OCI-LY1 (cell line): ENCODE measurements around the gene GPSM1.

ENCODE experiments used
- H2AFZ ChIP-seq: fragments of 200-600 bp; sonication (generic), shearing (Covaris generic); 2 replicates; pipeline ENCODE4 v1.6.0; 2014; ENCODE audit warnings: antibody characterized with exemption, mild to moderate bottlenecking, low read length
- H3F3A ChIP-seq: fragments of 200-600 bp; sonication (generic), shearing (Covaris generic); 2 replicates; pipeline ENCODE4 v1.6.0; 2014; ENCODE audit warnings: mild to moderate bottlenecking, antibody characterized with exemption, low read length, moderate library complexity; ENCODE audit not compliant: insufficient read depth
- H3K27ac ChIP-seq: fragments of 200-600 bp; sonication (generic); 2 replicates; pipeline ENCODE4 v1.5.1; 2014; ENCODE audit warnings: low read length, mixed run types, mild to moderate bottlenecking, low read depth; ENCODE audit not compliant: poor library complexity, severe bottlenecking
- H3K27me3 ChIP-seq: fragments of 200-600 bp; sonication (generic); 2 replicates; pipeline ENCODE4 v1.6.0; 2014; ENCODE audit warnings: antibody characterized with exemption, mild to moderate bottlenecking, low read length, moderate library complexity; ENCODE audit not compliant: insufficient read depth
- H3K36me3 ChIP-seq: fragments of 200-600 bp; sonication (generic); 2 replicates; pipeline ENCODE4 v1.6.1; 2014; ENCODE audit warnings: mild to moderate bottlenecking, antibody characterized with exemption, low read length, moderate library complexity, mixed read lengths; ENCODE audit not compliant: insufficient read depth
- H3K4me1 ChIP-seq: fragments of 200-600 bp; sonication (generic); 2 replicates; pipeline ENCODE4 v1.5.1; 2014; ENCODE audit warnings: mild to moderate bottlenecking, low read length, moderate library complexity; ENCODE audit not compliant: insufficient read depth, severe bottlenecking
- H3K4me2 ChIP-seq: fragments of 200-600 bp; sonication (generic), shearing (Covaris generic); 2 replicates; pipeline ENCODE4 v1.6.1; 2014; ENCODE audit warnings: low read length
- H3K4me3 ChIP-seq: fragments of 200-600 bp; sonication (generic); 2 replicates; pipeline ENCODE4 v1.5.1; 2014; ENCODE audit warnings: low read length, low read depth, mild to moderate bottlenecking, mixed read lengths; ENCODE audit not compliant: poor library complexity, severe bottlenecking
- H3K79me2 ChIP-seq: fragments of 200-600 bp; shearing (Covaris generic); 2 replicates; pipeline ENCODE4 v1.6.1; 2016; ENCODE audit warnings: mixed run types, low read length, mixed read lengths; ENCODE audit not compliant: insufficient read depth
- H3K9ac ChIP-seq: fragments of 200-600 bp; sonication (generic), shearing (Covaris generic); 2 replicates; pipeline ENCODE4 v1.6.1; 2014; ENCODE audit warnings: mild to moderate bottlenecking, low read length, mixed read lengths
- H3K9me2 ChIP-seq: fragments of 200-600 bp; sonication (generic), shearing (Covaris generic); 2 replicates; pipeline ENCODE4 v1.6.1; 2014; ENCODE audit warnings: low read depth, mild to moderate bottlenecking, low read length, mixed read lengths
- H3K9me3 ChIP-seq: fragments of 200-600 bp; shearing (Covaris generic); 2 replicates; pipeline ENCODE4 v1.6.1; 2014; ENCODE audit warnings: low read length, mixed read lengths
- H4K20me1 ChIP-seq: fragments of 200-600 bp; sonication (generic), shearing (Covaris generic); 2 replicates; pipeline ENCODE4 v1.6.0; 2016; ENCODE audit warnings: mild to moderate bottlenecking, low read length; ENCODE audit not compliant: insufficient read depth
- EZH2 ChIP-seq: fragments of 200-600 bp; sonication (generic), shearing (Covaris generic); IDR thresholded peaks from 2 replicates; pipeline ENCODE4 v1.8.0; 2017; ENCODE audit warnings: borderline replicate concordance, mixed run types, mild to moderate bottlenecking, antibody characterized with exemption, low read length, moderate library complexity, mixed read lengths
- TF ChIP-seq, protein P1 (sequence below): fragments of 200-600 bp; sonication (generic), shearing (Covaris generic); IDR thresholded peaks from 2 replicates; pipeline ENCODE4 v1.5.1; 2017; ENCODE audit warnings: mild to moderate bottlenecking, antibody characterized with exemption, low read length, moderate library complexity, mixed read lengths

Gene GPSM1

DNA sequence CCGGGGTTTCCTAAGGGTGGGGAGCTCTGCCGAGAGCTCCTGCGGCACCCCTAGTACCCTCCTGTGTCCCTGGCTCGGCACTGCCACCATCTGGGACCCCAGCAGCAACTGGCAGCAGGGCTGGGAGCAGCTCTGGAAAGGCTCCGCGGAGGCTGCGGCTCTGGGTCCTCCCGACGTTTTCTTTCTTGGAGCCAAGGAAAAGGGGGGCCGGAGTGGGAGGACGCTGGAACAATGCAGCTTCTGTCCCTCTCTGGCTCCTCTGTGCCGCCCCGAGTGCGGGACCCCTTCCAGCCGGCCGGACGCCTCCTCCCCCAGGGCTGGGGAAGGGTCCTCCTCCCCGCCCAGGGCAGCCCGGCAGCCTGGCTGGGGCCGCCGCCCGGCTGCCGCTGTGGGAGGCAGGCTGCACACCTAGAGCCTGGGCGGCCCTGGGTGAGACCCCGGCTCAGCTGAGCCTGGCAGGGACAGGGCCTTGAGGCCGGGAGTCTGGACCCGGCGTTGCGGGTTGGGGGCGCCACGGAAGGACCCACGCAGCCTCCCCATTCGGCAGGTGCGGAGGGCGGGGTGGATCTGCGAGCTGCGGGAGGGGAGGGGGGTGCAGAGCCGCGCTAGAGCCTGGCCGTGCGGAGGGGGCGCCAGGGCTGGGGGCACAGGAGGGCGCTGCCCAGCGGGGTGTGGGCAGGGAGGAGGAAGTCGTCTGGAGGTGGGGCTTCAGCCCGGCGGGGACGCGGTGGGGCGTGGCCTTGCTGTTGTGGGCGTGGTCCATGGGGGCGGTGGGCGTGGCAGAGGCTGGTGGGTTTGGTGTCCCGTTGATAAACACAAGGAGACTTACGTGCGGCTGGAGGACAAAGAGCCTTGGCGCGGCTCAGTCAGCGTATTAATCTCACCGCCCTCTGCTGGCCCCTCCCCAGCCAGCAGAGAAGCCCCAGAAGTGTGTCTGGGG lies 15.1 kb downstream of the GPSM1 start:
- peak overlapping the region; percentile 46 for H3K4me3 ChIP-seq
- H2AFZ ChIP-seq, result no peak overlapping the region
- H3K9me2 ChIP-seq, result no peaks in the 10 kb centered on the region
- peaks cover 23% of the 10 kb centered on the region for H3K27me3 ChIP-seq
- no peak for TF ChIP-seq EZH2
- H3K27ac ChIP-seq, result no peak overlapping the region
- H3K9ac ChIP-seq, result no peak overlapping the region
- peak overlapping the region; percentile 53 for H3K4me2 ChIP-seq
- H4K20me1 ChIP-seq, result no peaks in the 10 kb centered on the region
- H3F3A ChIP-seq, result no peaks in the 10 kb centered on the region
- H3K36me3 ChIP-seq, result no peaks in the 10 kb centered on the region
- no peaks in the 10 kb centered on the region for H3K4me1 ChIP-seq
- no peaks in the 10 kb centered on the region for H3K9me3 ChIP-seq
- H3K79me2 ChIP-seq, result no peaks in the 10 kb centered on the region

DNA sequence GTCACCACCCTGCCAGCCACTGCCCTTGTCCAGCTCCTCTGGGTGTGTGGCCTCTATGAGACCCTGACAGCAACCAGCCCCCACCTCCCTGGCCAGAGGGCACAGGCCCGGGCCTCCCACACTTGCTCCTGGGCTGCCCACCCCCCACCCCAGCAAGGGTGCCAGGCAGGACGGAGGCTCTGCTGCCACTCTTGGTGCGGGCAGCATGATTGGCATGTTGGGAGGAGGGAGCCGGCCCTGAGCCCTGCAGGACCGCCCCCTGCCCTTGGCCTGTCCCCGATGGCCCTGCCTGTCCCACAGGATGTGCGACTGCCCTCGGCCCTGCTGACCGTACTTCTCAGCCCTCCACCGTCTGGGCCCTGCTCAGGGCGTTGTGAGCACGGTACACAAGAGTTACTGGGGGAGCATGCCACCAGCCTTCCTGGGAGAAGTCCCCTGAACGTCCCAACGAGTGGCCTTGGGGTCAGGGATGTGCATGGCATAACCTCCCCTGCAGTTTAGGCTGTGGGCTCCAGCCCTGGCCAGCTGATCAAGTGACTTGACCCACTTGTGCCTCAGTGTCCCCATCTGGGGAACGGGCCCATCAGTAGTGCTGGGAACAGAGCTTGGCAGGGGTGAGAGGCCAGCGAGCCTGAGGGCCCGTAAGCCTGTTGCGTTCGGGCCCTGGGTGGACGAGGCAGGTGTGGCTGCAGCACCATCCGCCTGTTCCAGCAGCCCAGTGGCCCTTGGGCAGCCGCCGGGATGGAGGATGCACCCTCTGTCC lies 16.0 kb downstream of the GPSM1 start:
- Histone ChIP-seq H3K4me1 (no peaks in the 10 kb centered on the region), H3K27ac (no peak overlapping the region), H3K36me3 (no peaks in the 10 kb centered on the region), H2AFZ (no peak overlapping the region), H4K20me1 (no peaks in the 10 kb centered on the region), H3K79me2 (no peaks in the 10 kb centered on the region), H3K27me3 (peaks cover 17% of the 10 kb centered on the region), H3K9ac (no peak overlapping the region), H3K9me2 (no peaks in the 10 kb centered on the region), H3K9me3 (no peaks in the 10 kb centered on the region), H3F3A (no peaks in the 10 kb centered on the region), H3K4me3 (no peak overlapping the region), H3K4me2 (0 out of 2 replicates have a peak overlapping the region, but pooled peaks have one; percentile 53)
- TF ChIP-seq, protein P1, sequence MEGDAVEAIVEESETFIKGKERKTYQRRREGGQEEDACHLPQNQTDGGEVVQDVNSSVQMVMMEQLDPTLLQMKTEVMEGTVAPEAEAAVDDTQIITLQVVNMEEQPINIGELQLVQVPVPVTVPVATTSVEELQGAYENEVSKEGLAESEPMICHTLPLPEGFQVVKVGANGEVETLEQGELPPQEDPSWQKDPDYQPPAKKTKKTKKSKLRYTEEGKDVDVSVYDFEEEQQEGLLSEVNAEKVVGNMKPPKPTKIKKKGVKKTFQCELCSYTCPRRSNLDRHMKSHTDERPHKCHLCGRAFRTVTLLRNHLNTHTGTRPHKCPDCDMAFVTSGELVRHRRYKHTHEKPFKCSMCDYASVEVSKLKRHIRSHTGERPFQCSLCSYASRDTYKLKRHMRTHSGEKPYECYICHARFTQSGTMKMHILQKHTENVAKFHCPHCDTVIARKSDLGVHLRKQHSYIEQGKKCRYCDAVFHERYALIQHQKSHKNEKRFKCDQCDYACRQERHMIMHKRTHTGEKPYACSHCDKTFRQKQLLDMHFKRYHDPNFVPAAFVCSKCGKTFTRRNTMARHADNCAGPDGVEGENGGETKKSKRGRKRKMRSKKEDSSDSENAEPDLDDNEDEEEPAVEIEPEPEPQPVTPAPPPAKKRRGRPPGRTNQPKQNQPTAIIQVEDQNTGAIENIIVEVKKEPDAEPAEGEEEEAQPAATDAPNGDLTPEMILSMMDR, result no peak
- TF ChIP-seq EZH2, result no peak

DNA sequence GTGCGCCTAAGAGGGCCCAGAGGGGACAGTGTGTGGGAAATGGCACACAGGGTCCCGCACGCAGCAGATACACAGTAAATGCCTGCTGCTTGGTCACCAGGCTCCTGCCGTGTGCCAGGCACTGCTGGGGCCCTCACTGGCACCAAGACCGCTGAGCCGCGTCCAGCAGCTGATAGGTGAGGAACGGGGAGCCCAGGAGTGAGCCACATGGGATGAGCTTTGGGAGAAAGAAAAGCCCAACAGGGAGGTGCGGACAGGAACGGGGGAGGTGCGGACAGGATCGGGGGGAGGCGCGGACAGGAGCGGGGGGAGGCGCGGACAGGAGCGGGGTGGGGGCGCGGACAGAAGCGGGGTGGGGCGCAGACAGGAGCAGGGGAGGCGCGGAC lies 16.5 kb downstream of the GPSM1 start:
- H3K36me3 ChIP-seq, result no peaks in the 10 kb centered on the region
- no peak overlapping the region for H3K4me2 ChIP-seq
- H3K79me2 ChIP-seq, result no peaks in the 10 kb centered on the region

More for the DNA sequence above, 16.5 kb downstream of the GPSM1 start:
- H3K4me1 ChIP-seq, result no peaks in the 10 kb centered on the region
- H3K9me3 ChIP-seq, result no peaks in the 10 kb centered on the region
- H2AFZ ChIP-seq, result no peak overlapping the region
- TF ChIP-seq, protein P1, result no peak
- TF ChIP-seq EZH2, result no peak
- no peak overlapping the region for H3K27ac ChIP-seq
- no peaks in the 10 kb centered on the region for H3F3A ChIP-seq
- H3K9ac ChIP-seq, result no peak overlapping the region
- H3K9me2 ChIP-seq, result no peaks in the 10 kb centered on the region
- H4K20me1 ChIP-seq, result no peaks in the 10 kb centered on the region
- H3K4me3 ChIP-seq, result no peak overlapping the region
- peaks cover 11% of the 10 kb centered on the region; the same call in 1 of the 2 replicates for H3K27me3 ChIP-seq
